OCI-LY3 (cell line): ENCODE results near the gene DNASE1L2.

Source experiments
- EZH2phosphoT487 ChIP-seq: fragments of 200-600 bp; shearing (Covaris generic); IDR thresholded peaks from 2 replicates; pipeline ENCODE4 v1.6.1; 2018; ENCODE audit warnings: antibody characterized with exemption, mixed run types, low read depth
- TF ChIP-seq, protein P1 (sequence below): fragments of 200-600, 300-600 bp; sonication (generic); IDR thresholded peaks from 2 replicates; pipeline ENCODE4 v1.5.1; 2014; ENCODE audit warnings: antibody characterized with exemption, low read length, low read depth

DNA sequence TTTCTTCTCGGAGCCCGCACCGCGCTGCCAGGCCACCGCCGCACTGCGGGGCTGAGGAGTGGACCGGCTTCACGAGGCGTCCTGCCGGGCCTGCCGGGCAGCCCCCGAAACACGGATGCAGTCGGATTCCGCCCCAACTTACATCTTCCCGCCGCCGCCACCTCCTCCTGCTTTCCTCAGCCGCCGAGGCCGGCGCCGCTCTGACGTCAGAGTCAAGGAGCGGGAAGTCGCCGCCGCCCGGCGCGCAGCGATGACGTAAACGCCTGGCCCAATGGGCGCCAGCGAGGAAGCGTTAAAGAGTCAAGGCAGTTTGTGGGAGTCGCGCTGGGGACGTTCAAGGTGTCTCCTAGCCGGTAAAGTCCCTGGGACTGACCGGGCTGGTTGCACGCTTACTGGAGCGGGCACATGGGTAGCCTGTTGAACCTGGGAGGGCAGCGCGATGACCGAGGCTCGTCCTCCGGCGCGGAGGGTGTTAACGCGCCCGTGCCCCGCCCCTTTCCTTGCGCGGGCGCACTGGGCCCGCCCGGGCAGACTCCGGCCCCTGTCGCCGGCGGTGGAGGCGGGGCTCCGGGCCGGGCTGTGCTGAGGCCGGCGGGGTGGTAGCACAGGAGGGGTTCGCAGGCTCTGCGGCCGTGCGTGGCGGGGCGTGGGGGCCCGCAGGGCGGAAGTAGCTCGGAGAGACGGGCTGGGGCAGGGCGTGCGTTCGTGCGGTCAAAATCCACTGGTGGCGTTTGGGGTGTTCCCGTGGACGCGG is 31.8 kb downstream of the DNASE1L2 start, which contains the start of gene RNPS1:
- TF ChIP-seq, protein P1, sequence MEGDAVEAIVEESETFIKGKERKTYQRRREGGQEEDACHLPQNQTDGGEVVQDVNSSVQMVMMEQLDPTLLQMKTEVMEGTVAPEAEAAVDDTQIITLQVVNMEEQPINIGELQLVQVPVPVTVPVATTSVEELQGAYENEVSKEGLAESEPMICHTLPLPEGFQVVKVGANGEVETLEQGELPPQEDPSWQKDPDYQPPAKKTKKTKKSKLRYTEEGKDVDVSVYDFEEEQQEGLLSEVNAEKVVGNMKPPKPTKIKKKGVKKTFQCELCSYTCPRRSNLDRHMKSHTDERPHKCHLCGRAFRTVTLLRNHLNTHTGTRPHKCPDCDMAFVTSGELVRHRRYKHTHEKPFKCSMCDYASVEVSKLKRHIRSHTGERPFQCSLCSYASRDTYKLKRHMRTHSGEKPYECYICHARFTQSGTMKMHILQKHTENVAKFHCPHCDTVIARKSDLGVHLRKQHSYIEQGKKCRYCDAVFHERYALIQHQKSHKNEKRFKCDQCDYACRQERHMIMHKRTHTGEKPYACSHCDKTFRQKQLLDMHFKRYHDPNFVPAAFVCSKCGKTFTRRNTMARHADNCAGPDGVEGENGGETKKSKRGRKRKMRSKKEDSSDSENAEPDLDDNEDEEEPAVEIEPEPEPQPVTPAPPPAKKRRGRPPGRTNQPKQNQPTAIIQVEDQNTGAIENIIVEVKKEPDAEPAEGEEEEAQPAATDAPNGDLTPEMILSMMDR, result no peak
- no peak for TF ChIP-seq EZH2phosphoT487
